Trophoblast cell (in vitro differentiated cells and primary cell): ENCODE measurements around the gene TMEM11.

Experiments
- DNase-seq, 2 donors: peaks; one replicate each; pipeline ENCODE4 v3.0.0-alpha.2; 2016
- H2AFZ ChIP-seq: 2 replicates; pipeline ENCODE4 v1.6.1; 2013; ENCODE audit warnings: low read length, moderate library complexity, mild to moderate bottlenecking; ENCODE audit not compliant: insufficient read depth, poor library complexity
- H2AK5ac ChIP-seq: 2 replicates; pipeline ENCODE4 v1.6.1; 2013; ENCODE audit warnings: mild to moderate bottlenecking, low read length
- H2BK120ac ChIP-seq: 2 replicates; pipeline ENCODE4 v1.6.1; 2013; ENCODE audit warnings: low read length, mild to moderate bottlenecking, moderate library complexity; ENCODE audit not compliant: insufficient read depth, poor library complexity
- H2BK12ac ChIP-seq: 2 replicates; pipeline ENCODE4 v1.6.1; 2013; ENCODE audit warnings: mild to moderate bottlenecking, low read length, moderate library complexity
- H2BK5ac ChIP-seq: 2 replicates; pipeline ENCODE4 v1.6.1; 2013; ENCODE audit warnings: low read length, low read depth, moderate library complexity, mild to moderate bottlenecking; ENCODE audit not compliant: poor library complexity
- H3K14ac ChIP-seq: 2 replicates; pipeline ENCODE4 v1.6.1; 2013; ENCODE audit warnings: mild to moderate bottlenecking, low read length
- H3K18ac ChIP-seq: 2 replicates; pipeline ENCODE4 v1.6.1; 2013; ENCODE audit warnings: mild to moderate bottlenecking, low read length
- H3K23ac ChIP-seq: 2 replicates; pipeline ENCODE4 v1.6.1; 2013; ENCODE audit warnings: low read length
- H3K27ac ChIP-seq: 2 replicates; pipeline ENCODE4 v1.5.1; 2013; ENCODE audit warnings: low read depth, mild to moderate bottlenecking, inconsistent platforms, low read length, moderate library complexity
- H3K27me3 ChIP-seq: 2 replicates; pipeline ENCODE4 v1.6.1; 2013; ENCODE audit warnings: inconsistent platforms, mild to moderate bottlenecking, low read length, moderate library complexity; ENCODE audit not compliant: insufficient read depth
- H3K36me3 ChIP-seq, 2 experiments: 1 replicate in 1 of 2; 2 replicates in 1 of 2; pipeline ENCODE4 v1.6.1; 2013; ENCODE audit warnings: low read length in 2 of 2, mild to moderate bottlenecking in 2 of 2, moderate library complexity in 1 of 2; ENCODE audit not compliant: insufficient read depth in 2 of 2, control insufficient read depth in 1 of 2
- H3K4ac ChIP-seq: 2 replicates; pipeline ENCODE4 v1.6.1; 2013; ENCODE audit warnings: low read depth, mild to moderate bottlenecking, low read length, moderate library complexity
- H3K4me1 ChIP-seq, 2 experiments: 1 replicate in 1 of 2; 2 replicates in 1 of 2; pipeline ENCODE4 v1.6.1; 2013; ENCODE audit warnings: low read length in 2 of 2, mild to moderate bottlenecking in 2 of 2, moderate library complexity in 1 of 2; ENCODE audit not compliant: insufficient read depth in 2 of 2, control insufficient read depth in 1 of 2
- H3K4me2 ChIP-seq: 2 replicates; pipeline ENCODE4 v1.6.1; 2013; ENCODE audit warnings: inconsistent platforms, mild to moderate bottlenecking, low read length, moderate library complexity
- H3K4me3 ChIP-seq: 2 replicates; pipeline ENCODE4 v1.5.1; 2013; ENCODE audit warnings: mild to moderate bottlenecking, low read depth, low read length, inconsistent platforms
- H3K79me1 ChIP-seq: one replicate; pipeline ENCODE4 v1.6.1; 2013; ENCODE audit warnings: low read length
- H3K79me2 ChIP-seq: 2 replicates; pipeline ENCODE4 v1.6.1; 2013; ENCODE audit warnings: low read length, mild to moderate bottlenecking; ENCODE audit not compliant: control insufficient read depth, insufficient read depth, poor library complexity
- H3K9ac ChIP-seq: 2 replicates; pipeline ENCODE4 v1.6.1; 2013; ENCODE audit warnings: mild to moderate bottlenecking, low read length
- H3K9me3 ChIP-seq: 2 replicates; pipeline ENCODE4 v1.6.1; 2013; ENCODE audit warnings: low read depth, mild to moderate bottlenecking, control low read depth, inconsistent platforms, low read length; ENCODE audit not compliant: insufficient read depth
- H4K12ac ChIP-seq: 2 replicates; pipeline ENCODE4 v1.6.1; 2013; ENCODE audit warnings: low read depth, mild to moderate bottlenecking, low read length, moderate library complexity
- H4K8ac ChIP-seq: 2 replicates; pipeline ENCODE4 v1.6.1; 2013; ENCODE audit warnings: low read depth, mild to moderate bottlenecking, low read length, moderate library complexity
- H4K91ac ChIP-seq: one replicate; pipeline ENCODE4 v1.6.1; 2013; ENCODE audit warnings: low read depth, mild to moderate bottlenecking, low read length, moderate library complexity
- WGBS: extraction: QIAGEN DNeasy Blood & Tissue Kit; methylation state at CpG from one replicate; pipeline ENCODE4 v1.1.7; 2013; ENCODE audit warnings: missing lambda C conversion rate; ENCODE audit not compliant: insufficient read length, insufficient coverage; ENCODE audit errors: extremely low coverage; 5-methylcytosine and 5-hydroxymethylcytosine counted together

The TMEM11 gene

GRCh38 chr17:21161498-21162393 lies 52.2 kb downstream of the TMEM11 start:
- Histone ChIP-seq H3K27me3 (no peaks in the 10 kb centered on the region), H3K4me2 (no peak overlapping the region), H2BK120ac (no peak overlapping the region), H3K4ac (no peak overlapping the region), H2AFZ (no peak overlapping the region), H4K12ac (no peak overlapping the region), H3K27ac (no peak overlapping the region), H3K4me3 (no peak overlapping the region), H3K79me1 (no peaks in the 10 kb centered on the region), H4K91ac (no peak overlapping the region), H3K4me1 (peaks cover 0 to 2% of the 10 kb centered on the region in 2 experiments), H2AK5ac (no peak overlapping the region), H2BK12ac (no peak overlapping the region), H3K14ac (no peak overlapping the region), H3K79me2 (no peaks in the 10 kb centered on the region), H3K9ac (no peak overlapping the region), H3K18ac (no peak overlapping the region), H3K23ac (no peak overlapping the region), H2BK5ac (no peak overlapping the region), H4K8ac (no peak overlapping the region), H3K36me3 (no peaks in the 10 kb centered on the region), H3K9me3 (no peaks in the 10 kb centered on the region)
- WGBS = no CpG with 5 or more reads among the region's 7 CpGs
- no peak for DNase-seq

GRCh38 chr17:21160401-21160800 lies 53.6 kb downstream of the TMEM11 start:
- no peak overlapping the region for H4K8ac ChIP-seq
- H3K79me1 ChIP-seq = no peaks in the 10 kb centered on the region
- DNase-seq = no peak

GRCh38 chr17:21157586-21158370 lies 56.2 kb downstream of the TMEM11 start:
- H4K12ac ChIP-seq = no peak overlapping the region
- H4K91ac ChIP-seq = no peak overlapping the region
- no peak overlapping the region for H3K23ac ChIP-seq
- no peak overlapping the region for H2AK5ac ChIP-seq
- H2BK5ac ChIP-seq = no peak overlapping the region
- H2BK12ac ChIP-seq = no peak overlapping the region
- no peak overlapping the region for H3K9ac ChIP-seq
- no peaks in the 10 kb centered on the region for H3K36me3 ChIP-seq
- H3K9me3 ChIP-seq = no peaks in the 10 kb centered on the region
- H3K4me1 ChIP-seq = no peaks in the 10 kb centered on the region
- no peaks in the 10 kb centered on the region for H3K79me1 ChIP-seq
- WGBS = no CpG with 5 or more reads among the region's 1 CpG
- no peak overlapping the region for H3K4ac ChIP-seq
- H3K18ac ChIP-seq = no peak overlapping the region
- no peak overlapping the region for H2BK120ac ChIP-seq
- no peak overlapping the region for H3K4me2 ChIP-seq
- no peak overlapping the region for H3K27ac ChIP-seq
- no peaks in the 10 kb centered on the region for H3K79me2 ChIP-seq
- H2AFZ ChIP-seq = no peak overlapping the region
- no peaks in the 10 kb centered on the region for H3K27me3 ChIP-seq
- H4K8ac ChIP-seq = no peak overlapping the region
- no peak overlapping the region for H3K4me3 ChIP-seq
- no peak for DNase-seq
- H3K14ac ChIP-seq = no peak overlapping the region

More at GRCh38 chr17:21160401-21160800, 53.6 kb downstream of the TMEM11 start:
- Histone ChIP-seq H3K14ac (no peak overlapping the region), H3K9ac (no peak overlapping the region), H3K23ac (no peak overlapping the region), H3K27me3 (no peaks in the 10 kb centered on the region), H2AK5ac (no peak overlapping the region), H3K4ac (no peak overlapping the region), H3K4me2 (no peak overlapping the region), H3K18ac (no peak overlapping the region), H3K9me3 (no peaks in the 10 kb centered on the region), H2AFZ (no peak overlapping the region), H3K79me2 (no peaks in the 10 kb centered on the region), H2BK120ac (no peak overlapping the region), H4K12ac (no peak overlapping the region), H3K27ac (no peak overlapping the region), H3K4me3 (no peak overlapping the region), H2BK12ac (no peak overlapping the region), H3K4me1 (no peaks in the 10 kb centered on the region), H3K36me3 (no peaks in the 10 kb centered on the region), H4K91ac (no peak overlapping the region), H2BK5ac (no peak overlapping the region)

GRCh38 chr17:21152731-21153130 lies 61.2 kb downstream of the TMEM11 start:
- Histone ChIP-seq H3K4me2 (no peak overlapping the region), H2BK5ac (no peak overlapping the region), H4K12ac (no peak overlapping the region), H3K9ac (no peak overlapping the region), H2AK5ac (no peak overlapping the region), H4K8ac (no peak overlapping the region), H3K36me3 (no peaks in the 10 kb centered on the region), H3K4me1 (no peaks in the 10 kb centered on the region), H3K14ac (no peak overlapping the region), H3K27ac (no peak overlapping the region), H2BK12ac (no peak overlapping the region), H2AFZ (no peak overlapping the region), H3K79me1 (no peaks in the 10 kb centered on the region), H3K4ac (no peak overlapping the region), H3K27me3 (no peaks in the 10 kb centered on the region), H3K79me2 (no peaks in the 10 kb centered on the region), H3K23ac (no peak overlapping the region), H3K18ac (no peak overlapping the region), H4K91ac (no peak overlapping the region), H3K9me3 (no peaks in the 10 kb centered on the region), H2BK120ac (no peak overlapping the region), H3K4me3 (no peak overlapping the region)
- no peak for DNase-seq
- no CpG with 5 or more reads among the region's 1 CpG for WGBS
